ENCODE data around the gene MAP9. TPM values are rescaled to one million over a fixed set of nuclear protein-coding genes. Genes with fewer than 3 reads are reported as not detected.
"Not testable (repeated sequence)": the region's sequence is repeated elsewhere in the genome, so short reads cannot be mapped to it uniquely, and the experiment has no call there.

The MAP9 gene
- total RNA-seq (2014; rRNA removed; shearing (Covaris generic)) = 4.7 and 5.5 TPM in 2 replicates

GRCh38 chr4:155376387-155377268, at the start of gene MAP9:
MAP9 (minus strand) TSS chr4:155376965; CDS start chr4:155375850, 1,115 bp downstream.
- DNase-seq (ENCODE audit: low read depth) = peak; percentile 89

- DNase-seq (ENCODE audit: low read depth) = not testable (repeated sequence)
Observed at GRCh38 chr4:155424778-155425177, 48.0 kb upstream of the MAP9 start.

DNA sequence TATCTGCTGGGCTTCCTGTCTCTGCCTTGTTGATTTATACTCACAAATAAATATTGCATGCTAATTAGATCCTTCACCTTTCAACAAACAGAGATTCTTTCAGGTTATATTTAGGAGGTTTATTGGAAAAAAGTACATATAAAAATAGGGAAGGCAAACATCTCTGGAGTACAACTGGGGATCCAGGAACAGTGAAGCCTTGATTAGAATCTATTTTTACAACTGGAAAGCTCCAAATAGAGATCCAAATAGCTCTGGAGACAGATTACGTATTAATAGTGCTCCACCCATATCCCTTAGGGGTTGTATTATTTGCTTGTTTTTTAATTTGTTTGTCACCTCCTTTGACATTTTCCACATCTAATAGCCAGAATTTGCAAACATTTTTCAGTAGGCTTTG, 46.9 kb upstream of the MAP9 start:
- DNase-seq (ENCODE audit: low read depth) = no peak

- DNase-seq (ENCODE audit: low read depth) = no peak
Observed at GRCh38 chr4:155419266-155419665, 42.5 kb upstream of the MAP9 start.

- DNase-seq (ENCODE audit: low read depth) = no peak
Observed at GRCh38 chr4:155415662-155416061, 38.9 kb upstream of the MAP9 start.

DNA sequence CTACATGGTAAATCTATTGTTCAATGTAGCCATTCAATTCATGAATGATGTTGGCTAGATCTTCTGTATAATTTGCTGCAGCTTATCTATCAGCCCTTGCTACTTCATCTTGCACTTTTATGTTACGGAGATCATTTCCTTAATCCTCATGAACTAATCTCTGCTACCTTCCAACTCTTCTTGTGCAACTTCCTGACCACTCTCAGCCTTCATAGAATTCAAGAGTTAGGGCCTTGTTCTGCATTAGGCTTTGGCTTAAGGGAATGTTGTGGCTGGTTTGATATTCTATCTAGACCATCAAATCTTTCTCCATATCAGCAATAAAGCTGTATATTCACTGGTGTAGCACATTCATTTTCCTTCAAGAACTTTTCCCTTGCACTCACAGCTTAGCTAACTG, 36.7 kb upstream of the MAP9 start:
- DNase-seq (ENCODE audit: low read depth) = no peak

DNA sequence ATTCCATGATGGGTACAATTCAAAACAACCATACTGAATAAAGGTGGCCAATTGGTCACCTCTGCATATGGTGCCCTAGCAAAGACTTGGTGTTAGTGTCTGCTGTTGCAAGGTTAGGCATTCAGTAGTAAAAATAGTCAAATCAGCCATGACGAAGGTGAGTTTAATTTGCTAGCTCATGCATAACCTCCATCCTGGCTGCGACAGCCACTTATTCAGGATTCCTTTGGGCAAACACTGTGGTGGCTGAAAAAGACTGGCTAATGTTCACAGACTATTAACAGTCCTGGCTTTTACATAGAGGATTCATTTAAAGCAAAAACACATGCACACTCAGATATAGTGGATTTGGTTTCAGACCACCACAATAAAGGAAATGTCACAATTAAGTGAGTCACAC, 34.8 kb upstream of the MAP9 start:
- no peak for DNase-seq (ENCODE audit: low read depth)

DNA sequence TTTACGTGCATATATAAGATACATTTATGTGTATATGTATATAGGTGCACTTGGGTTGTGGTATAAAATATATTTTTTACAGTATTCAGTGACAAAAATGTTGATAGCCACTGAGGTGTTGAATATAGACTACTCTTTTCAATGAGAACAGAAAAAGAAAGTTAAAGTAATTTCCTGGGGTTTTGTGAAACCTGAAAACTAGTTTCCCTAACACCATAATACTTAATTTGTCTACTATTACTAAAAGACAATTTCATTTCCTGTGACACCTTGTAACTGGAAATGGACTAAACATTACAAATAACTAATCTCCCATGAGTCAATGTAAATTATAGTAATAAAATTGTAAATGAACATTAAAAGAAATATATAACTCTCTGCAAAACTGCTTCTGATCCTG, 32.0 kb upstream of the MAP9 start:
- DNase-seq (ENCODE audit: low read depth) = no peak

- DNase-seq (ENCODE audit: low read depth) = no peak
Observed at GRCh38 chr4:155407480-155407879, 30.7 kb upstream of the MAP9 start.

DNA sequence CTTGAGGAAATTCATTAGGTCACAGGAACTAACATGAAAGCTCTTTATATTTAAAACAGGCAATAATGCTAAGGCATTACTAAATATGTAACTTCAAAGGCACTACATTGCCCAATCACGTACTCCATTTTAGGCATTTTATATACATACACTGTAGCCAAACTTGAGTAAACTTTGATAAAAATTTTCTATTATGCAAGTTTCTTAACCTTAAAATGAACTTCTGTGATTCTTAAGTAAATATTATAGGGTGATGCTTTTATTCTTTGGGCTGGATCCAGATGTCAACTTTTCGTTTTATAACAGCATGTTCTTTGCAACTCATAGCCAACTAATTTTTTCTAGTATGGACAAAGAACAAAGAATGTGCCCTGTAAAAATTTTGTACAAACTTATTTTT, 28.3 kb upstream of the MAP9 start:
- DNase-seq (ENCODE audit: low read depth) = no peak

- DNase-seq (ENCODE audit: low read depth) = no peak
Observed at GRCh38 chr4:155403886-155404285, 27.1 kb upstream of the MAP9 start.

DNA sequence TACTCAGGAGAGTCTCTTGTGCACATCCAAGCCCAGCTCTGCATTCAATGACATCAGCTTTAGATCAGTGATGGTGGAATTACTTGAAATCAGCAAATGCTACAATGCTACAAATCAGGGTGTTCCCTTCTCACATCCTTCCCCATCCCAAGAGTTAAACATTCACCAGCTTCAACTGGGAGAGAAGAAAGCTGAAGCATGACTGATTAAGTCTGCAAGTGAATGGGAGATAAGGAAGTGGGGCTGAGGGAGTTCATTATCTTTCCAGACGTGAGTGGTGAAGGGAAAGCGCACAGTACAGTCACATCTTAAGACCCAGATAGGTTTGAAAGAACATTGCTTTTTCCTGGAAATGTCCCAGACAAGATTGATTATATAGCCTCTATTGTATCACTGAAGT, 26.2 kb upstream of the MAP9 start:
- no peak for DNase-seq (ENCODE audit: low read depth)

GRCh38 chr4:155400893-155401292, 24.1 kb upstream of the MAP9 start:
- no peak for DNase-seq (ENCODE audit: low read depth)

- DNase-seq (ENCODE audit: low read depth) = no peak
Observed at GRCh38 chr4:155399974-155400697, 23.4 kb upstream of the MAP9 start.

DNA sequence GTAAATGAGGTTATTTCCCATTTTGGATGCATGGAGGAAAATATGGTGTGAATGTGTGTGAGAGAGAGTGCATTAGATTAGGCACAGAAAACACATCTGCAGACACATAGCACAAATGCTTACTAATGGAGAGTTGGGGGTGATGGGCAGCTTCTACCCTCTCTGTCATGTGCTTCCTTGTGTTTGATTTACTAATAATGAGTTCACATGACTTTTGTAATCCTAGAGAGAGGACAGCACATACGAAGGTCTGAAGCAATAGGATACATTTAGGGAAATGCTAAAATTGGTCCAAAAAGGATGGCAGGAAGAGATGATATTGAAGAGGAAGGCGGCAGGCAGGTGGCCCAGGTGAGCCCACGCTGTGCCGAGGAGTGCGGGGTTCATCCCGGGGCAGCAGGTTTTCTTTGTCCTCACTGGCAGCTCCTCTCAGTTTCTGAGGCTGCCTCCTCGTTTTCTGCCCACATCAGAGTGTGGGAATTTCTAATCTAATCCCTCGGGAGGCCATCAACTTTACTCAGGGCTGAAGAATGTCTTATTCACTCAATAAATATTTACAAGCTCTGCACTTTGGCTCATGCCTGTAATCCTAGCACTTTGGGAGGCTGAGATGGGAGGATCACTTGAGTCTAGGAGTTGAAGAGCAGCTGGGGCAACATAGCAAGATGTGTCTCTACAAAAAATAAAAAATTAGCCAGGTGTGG, 15.9 kb upstream of the MAP9 start:
- peak; percentile 54 for DNase-seq (ENCODE audit: low read depth)

GRCh38 chr4:155391932-155392331, 15.2 kb upstream of the MAP9 start:
- no peak for DNase-seq (ENCODE audit: low read depth)

DNA sequence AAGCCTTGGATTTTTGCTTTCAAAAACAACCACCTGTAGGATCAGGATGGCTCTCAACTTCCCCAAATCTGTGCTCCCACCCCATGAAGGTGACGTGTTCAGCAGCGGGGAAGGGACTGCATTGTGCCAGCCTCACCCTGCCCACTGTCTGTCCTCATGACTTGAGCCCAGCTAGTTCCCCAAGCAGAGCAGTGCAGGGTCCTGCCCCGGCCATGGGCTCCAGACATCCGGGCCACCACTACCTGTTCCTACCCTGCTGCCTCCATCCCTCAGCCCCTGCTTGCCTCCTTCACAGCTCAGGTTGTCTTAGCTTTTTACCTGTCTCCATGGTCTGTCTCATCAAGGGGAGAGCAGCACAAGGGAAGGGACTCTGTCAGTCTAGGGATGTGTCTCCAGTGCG, 11.4 kb upstream of the MAP9 start:
- DNase-seq (ENCODE audit: low read depth) = no peak

GRCh38 chr4:155383541-155383940, 6.8 kb upstream of the MAP9 start:
- no peak for DNase-seq (ENCODE audit: low read depth)

- DNase-seq (ENCODE audit: low read depth) = peak; percentile 9
Observed at GRCh38 chr4:155377276-155377675, 511 bp upstream of the MAP9 start.

GRCh38 chr4:155371432-155372043, 5.2 kb downstream of the MAP9 start:
- DNase-seq (ENCODE audit: low read depth) = no peak

DNA sequence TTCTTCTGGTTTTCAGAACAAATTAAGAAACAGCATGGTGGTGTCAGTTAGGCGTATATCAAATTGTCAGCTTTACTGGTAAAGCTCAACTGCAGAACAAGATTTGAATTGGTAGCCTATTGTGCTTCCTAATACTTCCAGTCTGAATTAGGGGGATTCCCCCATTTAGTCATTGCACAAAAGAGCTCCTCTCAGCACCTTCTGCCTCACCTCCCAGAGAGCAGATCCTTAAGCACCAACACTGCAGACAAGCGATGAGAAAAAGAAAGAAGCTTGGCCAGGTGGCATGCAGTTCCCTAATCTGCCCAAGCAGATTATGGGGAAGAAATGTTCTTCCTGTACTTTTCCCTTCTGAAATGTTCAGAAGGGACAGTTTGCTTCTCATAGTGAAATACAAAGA, 9.2 kb downstream of the MAP9 start:
- peak; percentile 3 for DNase-seq (ENCODE audit: low read depth)

All from Daoy (cell line).